SK-N-SH (cell line): ENCODE measurements around the gene ZC3H13. TPM values are rescaled to one million over a fixed set of nuclear protein-coding genes. Genes with fewer than 3 reads are reported as not detected.

Experiments
- CTCF ChIA-PET: fragments of 300-600, 350-600 bp; formaldehyde crosslinking; extraction: SDS; loops from one replicate; lab custom pipeline; 2021; lab: Yijun Ruan, JAX
- POLR2A ChIA-PET: fragments of 350-600 bp; sonication (Branson Sonifier 250); formaldehyde crosslinking; extraction: SDS; loops from one replicate; lab custom pipeline; 2020; ENCODE audit warnings: antibody characterized with exemption, inconsistent platforms; lab: Yijun Ruan, JAX
- DNase-seq: peaks from one replicate; pipeline ENCODE4 v3.0.0; 2012
- H2AFZ ChIP-seq: fragments of 200-600 bp; sonication (generic); 2 replicates; pipeline ENCODE4 v1.8.1; 2016; ENCODE audit warnings: antibody characterized with exemption, mild to moderate bottlenecking, low read depth
- H3F3A ChIP-seq: fragments of 200-600 bp; sonication (generic); replicated peaks from 2 replicates; pipeline ENCODE3; 2016; ENCODE audit warnings: antibody characterized with exemption, mild to moderate bottlenecking; ENCODE audit not compliant: insufficient read depth
- H3K27ac ChIP-seq, 2 experiments: fragments of 200-500 bp in 1 of 2; fragments of 200-600 bp in 1 of 2; sonication (Bioruptor generic) in 1 of 2; sonication (generic), shearing (Covaris generic) in 1 of 2; 2 replicates each; pipeline versions ENCODE4 v1.5.1 to v1.6.1; 2014 to 2016; ENCODE audit warnings: low read depth in 2 of 2, inconsistent platforms in 1 of 2, low read length in 1 of 2, mild to moderate bottlenecking in 1 of 2, mixed read lengths in 1 of 2
- H3K27me3 ChIP-seq: fragments of 200-600 bp; sonication (generic), shearing (Covaris generic); 2 replicates; pipeline ENCODE4 v1.6.1; 2016; ENCODE audit warnings: mixed run types; ENCODE audit not compliant: insufficient read depth
- H3K36me3 ChIP-seq, 2 experiments: fragments of 200-500 bp in 1 of 2; fragments of 200-600 bp in 1 of 2; sonication (Bioruptor generic) in 1 of 2; sonication (generic) in 1 of 2; replicated peaks in 1 of 2; 2 replicates each; pipeline versions ENCODE3 to v1.5.1; 2014 to 2016; ENCODE audit warnings: low read length in 1 of 2, mild to moderate bottlenecking in 1 of 2; ENCODE audit not compliant: insufficient read depth in 2 of 2, control insufficient read depth in 1 of 2
- H3K4me1 ChIP-seq, 2 experiments: fragments of 200-500 bp in 1 of 2; fragments of 200-600 bp in 1 of 2; sonication (Bioruptor generic) in 1 of 2; sonication (generic), shearing (Covaris generic) in 1 of 2; 2 replicates each; pipeline versions ENCODE4 v1.5.1 to v1.6.1; 2014 to 2016; ENCODE audit warnings: low read depth in 1 of 2, low read length in 1 of 2, mixed run types in 1 of 2; ENCODE audit not compliant: insufficient read depth in 2 of 2, control insufficient read depth in 1 of 2
- H3K4me2 ChIP-seq: fragments of 200-600 bp; sonication (generic), shearing (Covaris generic); 2 replicates; pipeline ENCODE4 v1.6.1; 2017; ENCODE audit warnings: mixed run types
- H3K4me3 ChIP-seq, 2 experiments: fragments of 200-500 bp in 1 of 2; fragments of 200-600 bp in 1 of 2; sonication (Bioruptor generic) in 1 of 2; sonication (generic), shearing (Covaris generic) in 1 of 2; 2 replicates each; pipeline versions ENCODE4 v1.5.1 to v1.8.1; 2014 to 2016; ENCODE audit warnings: low read depth in 2 of 2, inconsistent platforms in 1 of 2, low read length in 1 of 2, mild to moderate bottlenecking in 1 of 2, mixed read lengths in 1 of 2, moderate library complexity in 1 of 2
- H3K79me2 ChIP-seq: fragments of 200-600 bp; sonication (generic); 2 replicates; pipeline ENCODE4 v1.8.1; 2017; ENCODE audit warnings: mild to moderate bottlenecking; ENCODE audit not compliant: insufficient read depth
- H3K9ac ChIP-seq: fragments of 200-600 bp; sonication (generic); 2 replicates; pipeline ENCODE4 v1.6.1; 2017; ENCODE audit warnings: mixed run types
- H3K9me2 ChIP-seq: fragments of 200-600 bp; sonication (generic); 2 replicates; pipeline ENCODE4 v1.6.1; 2017; ENCODE audit warnings: mixed run types
- H3K9me3 ChIP-seq: fragments of 200-600 bp; sonication (generic); 2 replicates; pipeline ENCODE4 v1.6.1; 2017; ENCODE audit warnings: mixed run types, mild to moderate bottlenecking, moderate library complexity
- H4K20me1 ChIP-seq: fragments of 200-600 bp; sonication (generic); 2 replicates; pipeline ENCODE4 v1.6.1; 2017; ENCODE audit warnings: mild to moderate bottlenecking, mixed run types; ENCODE audit not compliant: insufficient read depth
- CHD2 ChIP-seq: fragments of 150-350 bp; IDR thresholded peaks from 2 replicates; pipeline ENCODE4 v1.6.1; 2018; ENCODE audit warnings: low read length; ENCODE audit not compliant: partially characterized antibody
- GATA2 ChIP-seq: sonication (generic); formaldehyde crosslinking; IDR thresholded peaks from 2 replicates; pipeline ENCODE4 v1.5.0; 2020; ENCODE audit warnings: mild to moderate bottlenecking, missing genetic modification reagents
- MXI1 ChIP-seq: IDR thresholded peaks from 2 replicates; pipeline ENCODE4 v1.6.1; 2012; ENCODE audit warnings: mild to moderate bottlenecking, low read depth, low read length, improper control_type of control experiment
- NFIC ChIP-seq: IDR thresholded peaks from 2 replicates; pipeline ENCODE4 v1.4.0; 2012; ENCODE audit warnings: borderline replicate concordance
- POLR2AphosphoS5 ChIP-seq: IDR thresholded peaks from 2 replicates; pipeline ENCODE4 v1.6.1; 2012; ENCODE audit warnings: low read depth, low read length
- RCOR1 ChIP-seq: fragments of 150-350 bp; IDR thresholded peaks from 2 replicates; pipeline ENCODE4 v1.6.1; 2017; ENCODE audit warnings: antibody characterized with exemption, low read length
- TAF1 ChIP-seq: IDR thresholded peaks from 2 replicates; pipeline ENCODE4 v1.6.1; 2012; ENCODE audit warnings: low read depth, mild to moderate bottlenecking, low read length, moderate library complexity, borderline replicate concordance
- USF1 ChIP-seq: IDR thresholded peaks from 2 replicates; pipeline ENCODE4 v1.4.0; 2012; ENCODE audit warnings: low read depth, borderline replicate concordance
- YY1 ChIP-seq: IDR thresholded peaks from 2 replicates; pipeline ENCODE4 v1.4.0; 2012; ENCODE audit warnings: low read depth, mild to moderate bottlenecking
- polyA plus RNA-seq, 3 experiments: library from polyadenylated mRNA; depleted of rRNA; stranded (reverse); fragments of >200 nt; gene quantifications; 2 replicates each; pipeline ENCODE4 v1.2.3, GENCODE V29; 2012
- TF ChIP-seq, protein P1 (sequence below): fragments of 150-350 bp; IDR thresholded peaks from 2 replicates; pipeline ENCODE4 v1.6.1; 2017; ENCODE audit warnings: antibody characterized with exemption, low read length, low read depth, borderline replicate concordance
- TF ChIP-seq, protein P2 (sequence below): fragments of 200-600 bp; sonication (generic); IDR thresholded peaks from 2 replicates; pipeline ENCODE4 v1.6.1; 2017; ENCODE audit warnings: antibody characterized with exemption, mild to moderate bottlenecking, moderate library complexity
- TF ChIP-seq, protein P3 (sequence below): IDR thresholded peaks from 2 replicates; pipeline ENCODE4 v1.4.0; 2012; ENCODE audit warnings: low read depth, borderline replicate concordance

Gene ZC3H13
- polyA plus RNA-seq, 1 of the 3 experiments (the other 2 are of a cell fraction), result 4.4 TPM

- no peak for TF ChIP-seq MXI1
- TF ChIP-seq TAF1, result no peak
- TF ChIP-seq, protein P1, sequence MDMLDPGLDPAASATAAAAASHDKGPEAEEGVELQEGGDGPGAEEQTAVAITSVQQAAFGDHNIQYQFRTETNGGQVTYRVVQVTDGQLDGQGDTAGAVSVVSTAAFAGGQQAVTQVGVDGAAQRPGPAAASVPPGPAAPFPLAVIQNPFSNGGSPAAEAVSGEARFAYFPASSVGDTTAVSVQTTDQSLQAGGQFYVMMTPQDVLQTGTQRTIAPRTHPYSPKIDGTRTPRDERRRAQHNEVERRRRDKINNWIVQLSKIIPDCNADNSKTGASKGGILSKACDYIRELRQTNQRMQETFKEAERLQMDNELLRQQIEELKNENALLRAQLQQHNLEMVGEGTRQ, result no peak
- no peak for TF ChIP-seq USF1
- TF ChIP-seq CHD2, result no peak
- no peak for TF ChIP-seq NFIC
- TF ChIP-seq, protein P2, sequence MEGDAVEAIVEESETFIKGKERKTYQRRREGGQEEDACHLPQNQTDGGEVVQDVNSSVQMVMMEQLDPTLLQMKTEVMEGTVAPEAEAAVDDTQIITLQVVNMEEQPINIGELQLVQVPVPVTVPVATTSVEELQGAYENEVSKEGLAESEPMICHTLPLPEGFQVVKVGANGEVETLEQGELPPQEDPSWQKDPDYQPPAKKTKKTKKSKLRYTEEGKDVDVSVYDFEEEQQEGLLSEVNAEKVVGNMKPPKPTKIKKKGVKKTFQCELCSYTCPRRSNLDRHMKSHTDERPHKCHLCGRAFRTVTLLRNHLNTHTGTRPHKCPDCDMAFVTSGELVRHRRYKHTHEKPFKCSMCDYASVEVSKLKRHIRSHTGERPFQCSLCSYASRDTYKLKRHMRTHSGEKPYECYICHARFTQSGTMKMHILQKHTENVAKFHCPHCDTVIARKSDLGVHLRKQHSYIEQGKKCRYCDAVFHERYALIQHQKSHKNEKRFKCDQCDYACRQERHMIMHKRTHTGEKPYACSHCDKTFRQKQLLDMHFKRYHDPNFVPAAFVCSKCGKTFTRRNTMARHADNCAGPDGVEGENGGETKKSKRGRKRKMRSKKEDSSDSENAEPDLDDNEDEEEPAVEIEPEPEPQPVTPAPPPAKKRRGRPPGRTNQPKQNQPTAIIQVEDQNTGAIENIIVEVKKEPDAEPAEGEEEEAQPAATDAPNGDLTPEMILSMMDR, result no peak
These were observed 30.1 kb downstream of the ZC3H13 start (continued) for GRCh38 chr13:46022481-46022880.

DNA sequence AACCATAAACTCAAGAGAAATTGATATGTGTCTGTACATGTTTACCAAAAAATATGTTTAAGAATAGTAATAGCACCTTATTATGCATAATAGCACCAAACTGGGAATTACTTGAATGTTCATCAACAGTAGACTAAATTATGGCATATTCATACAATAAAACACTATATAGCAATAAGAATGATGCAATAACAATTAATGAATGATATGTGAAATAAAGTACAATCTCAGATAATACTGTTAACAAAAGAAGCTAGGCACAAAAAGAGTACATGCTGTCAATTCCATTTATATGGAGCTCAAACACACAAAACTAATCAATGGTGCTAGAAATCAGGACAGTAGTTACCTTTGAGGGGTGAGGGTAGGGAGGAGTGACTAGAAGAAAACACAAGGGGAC lies 36.3 kb downstream of the ZC3H13 start:
- DNase-seq, result no peak
- H2AFZ ChIP-seq, result no peak overlapping the region
- no peaks in the 10 kb centered on the region for H3K79me2 ChIP-seq
- no peak overlapping the region for H3K4me3 ChIP-seq
- no peaks in the 10 kb centered on the region for H3K9me3 ChIP-seq
- ChIA-PET CTCF (interaction anchor here (1.1 kb wide), 1 partner anchor 10 kb away, joined by 3 read pairs; no protein-coding TSS in a partner anchor), POLR2A (no interaction called here)
- H3K9me2 ChIP-seq, result no peaks in the 10 kb centered on the region
- peaks cover 54 to 85% of the 10 kb centered on the region in 2 experiments for H3K36me3 ChIP-seq
- no peaks in the 10 kb centered on the region for H4K20me1 ChIP-seq
- H3K27me3 ChIP-seq, result no peaks in the 10 kb centered on the region
- no peak overlapping the region for H3K27ac ChIP-seq
- H3K9ac ChIP-seq, result no peak overlapping the region
- H3F3A ChIP-seq, result peaks cover 6% of the 10 kb centered on the region
- no peak overlapping the region for H3K4me2 ChIP-seq
- no peaks in the 10 kb centered on the region for H3K4me1 ChIP-seq
- TF ChIP-seq USF1 (no peak), POLR2AphosphoS5 (no peak), RCOR1 (no peak), GATA2 (no peak), YY1 (no peak)
- TF ChIP-seq, protein P3, sequence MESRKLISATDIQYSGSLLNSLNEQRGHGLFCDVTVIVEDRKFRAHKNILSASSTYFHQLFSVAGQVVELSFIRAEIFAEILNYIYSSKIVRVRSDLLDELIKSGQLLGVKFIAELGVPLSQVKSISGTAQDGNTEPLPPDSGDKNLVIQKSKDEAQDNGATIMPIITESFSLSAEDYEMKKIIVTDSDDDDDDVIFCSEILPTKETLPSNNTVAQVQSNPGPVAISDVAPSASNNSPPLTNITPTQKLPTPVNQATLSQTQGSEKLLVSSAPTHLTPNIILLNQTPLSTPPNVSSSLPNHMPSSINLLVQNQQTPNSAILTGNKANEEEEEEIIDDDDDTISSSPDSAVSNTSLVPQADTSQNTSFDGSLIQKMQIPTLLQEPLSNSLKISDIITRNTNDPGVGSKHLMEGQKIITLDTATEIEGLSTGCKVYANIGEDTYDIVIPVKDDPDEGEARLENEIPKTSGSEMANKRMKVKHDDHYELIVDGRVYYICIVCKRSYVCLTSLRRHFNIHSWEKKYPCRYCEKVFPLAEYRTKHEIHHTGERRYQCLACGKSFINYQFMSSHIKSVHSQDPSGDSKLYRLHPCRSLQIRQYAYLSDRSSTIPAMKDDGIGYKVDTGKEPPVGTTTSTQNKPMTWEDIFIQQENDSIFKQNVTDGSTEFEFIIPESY, result no peak
- TF ChIP-seq, protein P2, result no peak
- TF ChIP-seq, all 33 proteins: peak for 0
